ENCODE results near the gene TMEM106C.
"Not testable (repeated sequence)": the region's sequence is repeated elsewhere in the genome, so short reads cannot be mapped to it uniquely, and the experiment has no call there.

The TMEM106C gene

GRCh38 chr12:47950856-47951468 lies 12.4 kb upstream of the TMEM106C start:
- DNase-seq (ENCODE audit: extremely low read depth, low read depth): no peak
- no peak for TF ChIP-seq CTCF (IDR thresholded peaks at IDR 0.05; ENCODE audit: low read depth, low read length)

- TF ChIP-seq CTCF (IDR thresholded peaks at IDR 0.05; ENCODE audit: low read depth, low read length): no peak
- DNase-seq (ENCODE audit: extremely low read depth, low read depth): no peak
Observed at GRCh38 chr12:47954058-47954457, 9.3 kb upstream of the TMEM106C start.

GRCh38 chr12:47954467-47955045 lies 8.8 kb upstream of the TMEM106C start:
- no peak for DNase-seq (ENCODE audit: extremely low read depth, low read depth)
- TF ChIP-seq CTCF (IDR thresholded peaks at IDR 0.05; ENCODE audit: low read depth, low read length): no peak

GRCh38 chr12:47955059-47955458 lies 8.3 kb upstream of the TMEM106C start:
- DNase-seq (ENCODE audit: extremely low read depth, low read depth): no peak
- no peak for TF ChIP-seq CTCF (IDR thresholded peaks at IDR 0.05; ENCODE audit: low read depth, low read length)

GRCh38 chr12:47957671-47958070 lies 5.7 kb upstream of the TMEM106C start:
- not testable (repeated sequence) for DNase-seq (ENCODE audit: extremely low read depth, low read depth)

- DNase-seq (ENCODE audit: extremely low read depth, low read depth): no peak
- no peak for TF ChIP-seq CTCF (IDR thresholded peaks at IDR 0.05; ENCODE audit: low read depth, low read length)
Observed at GRCh38 chr12:47962198-47962597, 1.2 kb upstream of the TMEM106C start.

- no peak for TF ChIP-seq CTCF (IDR thresholded peaks at IDR 0.05; ENCODE audit: low read depth, low read length)
- DNase-seq (ENCODE audit: extremely low read depth, low read depth): no peak
Observed at GRCh38 chr12:47964106-47964728, 821 bp downstream of the TMEM106C start.
